Neutrophil (primary cell): Measurements from ENCODE around the gene NAA40.
"Not testable (repeated sequence)": the region's sequence is repeated elsewhere in the genome, so short reads cannot be mapped to it uniquely, and the experiment has no call there.

ENCODE experiments used
- H3K27ac ChIP-seq: fragments of 200-600 bp; sonication (generic); 2 replicates; pipeline ENCODE4 v1.5.1; 2016; ENCODE audit warnings: mild to moderate bottlenecking, moderate library complexity
- H3K27me3 ChIP-seq: fragments of 200-600 bp; sonication (generic); 2 replicates; pipeline ENCODE4 v1.6.0; 2016; ENCODE audit warnings: mild to moderate bottlenecking
- H3K36me3 ChIP-seq: fragments of 200-600 bp; sonication (generic); 2 replicates; pipeline ENCODE4 v1.5.1; 2017
- H3K4me1 ChIP-seq, 2 experiments: fragments of 200-600 bp in 1 of 2; sonication (generic) in 1 of 2; 1 replicate in 1 of 2; 2 replicates in 1 of 2; pipeline versions ENCODE4 v1.5.1 to v1.6.1; 2013 to 2016; ENCODE audit warnings: low read depth in 1 of 2, low read length in 1 of 2, mild to moderate bottlenecking in 1 of 2, moderate library complexity in 1 of 2; ENCODE audit not compliant: control insufficient read depth in 1 of 2, insufficient read depth in 1 of 2
- H3K4me3 ChIP-seq, 2 experiments: fragments of 200-600 bp in 1 of 2; sonication (generic) in 1 of 2; 1 replicate in 1 of 2; 2 replicates in 1 of 2; pipeline ENCODE4 v1.5.1; 2013 to 2016; ENCODE audit warnings: low read depth in 1 of 2, low read length in 1 of 2, mild to moderate bottlenecking in 1 of 2, moderate library complexity in 1 of 2
- H3K9me3 ChIP-seq: fragments of 200-600 bp; sonication (generic); 2 replicates; pipeline ENCODE4 v1.5.1; 2016
- CTCF ChIP-seq: fragments of 200-600 bp; sonication (generic); IDR thresholded peaks from 2 replicates; pipeline ENCODE4 v1.5.1; 2016; ENCODE audit warnings: antibody characterized with exemption

NAA40 gene

GRCh38 chr11:63969461-63969860 lies 30.7 kb downstream of the NAA40 start:
- Histone ChIP-seq H3K27me3 (peaks cover 5% of the 10 kb centered on the region), H3K4me3 (no peak overlapping the region), H3K27ac (no peak overlapping the region), H3K4me1 (peaks cover 4 to 6% of the 10 kb centered on the region in 2 experiments), H3K36me3 (no peaks in the 10 kb centered on the region), H3K9me3 (no peaks in the 10 kb centered on the region)
- no peak for TF ChIP-seq CTCF

GRCh38 chr11:63970902-63971301 lies 32.1 kb downstream of the NAA40 start:
- no peaks in the 10 kb centered on the region for H3K9me3 ChIP-seq
- TF ChIP-seq CTCF: no peak
- peaks cover 17 to 21% of the 10 kb centered on the region in 2 experiments for H3K4me1 ChIP-seq
- no peak overlapping the region for H3K4me3 ChIP-seq
- H3K27me3 ChIP-seq: peaks cover 5% of the 10 kb centered on the region
- no peaks in the 10 kb centered on the region for H3K36me3 ChIP-seq
- H3K27ac ChIP-seq: no peak overlapping the region

GRCh38 chr11:63973912-63974258 lies 35.1 kb downstream of the NAA40 start:
- peak overlapping the region; percentile 90 for H3K27ac ChIP-seq
- not testable (repeated sequence) for H3K36me3 ChIP-seq, H3K27me3 ChIP-seq, H3K9me3 ChIP-seq
- peak overlapping the region; percentile 94 to 98 for H3K4me3 ChIP-seq
- peaks cover 23 to 27% of the 10 kb centered on the region in 2 experiments for H3K4me1 ChIP-seq

GRCh38 chr11:63974259-63975143 lies 35.7 kb downstream of the NAA40 start, which contains the start of gene COX8A:
TSS of gene COX8A (plus strand) at chr11:63974620. CDS start at chr11:63974681, 61 bp downstream.
- peaks cover 5% of the 10 kb centered on the region for H3K27me3 ChIP-seq

GRCh38 chr11:63978551-63979239 lies 39.9 kb downstream of the NAA40 start:
- no peak overlapping the region for H3K4me3 ChIP-seq
- H3K9me3 ChIP-seq: no peaks in the 10 kb centered on the region
- peaks cover 30 to 34% of the 10 kb centered on the region in 2 experiments for H3K4me1 ChIP-seq
- no peak overlapping the region for H3K27ac ChIP-seq
- peaks cover 7% of the 10 kb centered on the region for H3K36me3 ChIP-seq
- no peaks in the 10 kb centered on the region for H3K27me3 ChIP-seq
- no peak for TF ChIP-seq CTCF

More at GRCh38 chr11:63974259-63975143, 35.7 kb downstream of the NAA40 start, which contains the start of gene COX8A:
- H3K9me3 ChIP-seq: no peaks in the 10 kb centered on the region
- H3K4me3 ChIP-seq: peak within 1 kb of the TSS; percentile 94 to 98
- TF ChIP-seq CTCF: no peak
- peaks cover 23 to 27% of the 10 kb centered on the region in 2 experiments for H3K4me1 ChIP-seq
- peaks cover 7% of the 10 kb centered on the region for H3K36me3 ChIP-seq
- peak within 1 kb of the TSS; percentile 90 for H3K27ac ChIP-seq

GRCh38 chr11:63979426-63979825 lies 40.6 kb downstream of the NAA40 start:
- Histone ChIP-seq H3K27ac (no peak overlapping the region), H3K9me3 (no peaks in the 10 kb centered on the region), H3K27me3 (no peaks in the 10 kb centered on the region), H3K36me3 (peaks cover 7% of the 10 kb centered on the region), H3K4me1 (peaks cover 24 to 30% of the 10 kb centered on the region in 2 experiments), H3K4me3 (no peak overlapping the region)
- TF ChIP-seq CTCF: no peak
